Measurements from ENCODE around the gene SLC35F6.
A peak's percentile ranks its signal among the peaks of the same experiment; 100 is the strongest.
"Not testable (repeated sequence)": the region's sequence is repeated elsewhere in the genome, so short reads cannot be mapped to it uniquely, and the experiment has no call there.

The SLC35F6 gene

GRCh38 chr2:26782876-26783704 lies 19.0 kb downstream of the SLC35F6 start:
- DNase-seq = no peak

GRCh38 chr2:26784570-26785234 lies 20.6 kb downstream of the SLC35F6 start:
- DNase-seq = no peak

- DNase-seq = peak; percentile 27 to 97 (median 88)
Observed at GRCh38 chr2:26785431-26786206, 21.5 kb downstream of the SLC35F6 start, which contains the start of gene CENPA. Gene CENPA (plus strand): TSS chr2:26786056. CDS start chr2:26786197, 141 bp downstream.

- DNase-seq = peak in 1 of 51 donors; percentile 36
Observed at GRCh38 chr2:26786207-26787028, 22.3 kb downstream of the SLC35F6 start.

- DNase-seq = no peak
Observed at GRCh38 chr2:26792720-26793119, 28.6 kb downstream of the SLC35F6 start.

GRCh38 chr2:26793518-26793917 lies 29.4 kb downstream of the SLC35F6 start:
- no peak for DNase-seq

GRCh38 chr2:26795135-26795534 lies 31.1 kb downstream of the SLC35F6 start:
- not testable (repeated sequence) for DNase-seq

- DNase-seq = no peak
Observed at GRCh38 chr2:26801328-26801727, 37.2 kb downstream of the SLC35F6 start.

- DNase-seq = no peak
Observed at GRCh38 chr2:26801796-26802195, 37.7 kb downstream of the SLC35F6 start.

- no peak for DNase-seq
Observed at GRCh38 chr2:26805241-26805676, 41.2 kb downstream of the SLC35F6 start.

- DNase-seq = peak in 16 of 51 donors; percentile 2 to 45 (median 15)
Observed at GRCh38 chr2:26807788-26808460, 43.8 kb downstream of the SLC35F6 start.

- no peak for DNase-seq
Observed at GRCh38 chr2:26809211-26809610, 45.1 kb downstream of the SLC35F6 start.

- peak in 4 of 51 donors; percentile 4 to 32 (median 14) for DNase-seq
Observed at GRCh38 chr2:26809876-26810577, 45.9 kb downstream of the SLC35F6 start.

- DNase-seq = peak in 1 of 51 donors; percentile 3
Observed at GRCh38 chr2:26811261-26811660, 47.2 kb downstream of the SLC35F6 start.

GRCh38 chr2:26811791-26812694 lies 48.0 kb downstream of the SLC35F6 start:
- no peak for DNase-seq

GRCh38 chr2:26812731-26813130 lies 48.6 kb downstream of the SLC35F6 start:
- DNase-seq = no peak

- DNase-seq = not testable (repeated sequence)
Observed at GRCh38 chr2:26814072-26814765, 50.1 kb downstream of the SLC35F6 start.

- no peak for DNase-seq
Observed at GRCh38 chr2:26816893-26817292, 52.8 kb downstream of the SLC35F6 start.
